Measurements from ENCODE around the gene MFAP5. TPM values are rescaled to one million over a fixed set of nuclear protein-coding genes. Genes with fewer than 3 reads are reported as not detected.
A peak's percentile ranks its signal among the peaks of the same experiment; 100 is the strongest.

MFAP5 gene
- polyA plus RNA-seq, 1 donor (not counting 4 experiments of a cell fraction or from before 2014, with no cell fraction given): 317 TPM

GRCh38 chr12:8698132-8698851 lies 35.7 kb upstream of the MFAP5 start:
- Histone ChIP-seq H3K36me3 (ENCODE audit: control insufficient read depth in 2 of 2, extremely low read depth in 1 of 2, insufficient read depth in 2 of 2, low read length in 2 of 2) (peaks cover 0 to under 1% of the 10 kb centered on the region in 2 experiments), H3K9me1 (ENCODE audit: control insufficient read depth, extremely low read depth, insufficient read depth, low read length) (no peaks in the 10 kb centered on the region), H3K79me2 (ENCODE audit: control insufficient read depth, insufficient read depth, low read length) (peaks cover 48% of the 10 kb centered on the region), H3K4me2 (ENCODE audit: control insufficient read depth, extremely low read depth, insufficient read depth, low read depth, low read length) (peak overlapping the region; percentile 95), H3K27ac (ENCODE audit: control insufficient read depth, insufficient read depth, low read length) (peak overlapping the region; percentile 76), H3K4me1 (ENCODE audit: control insufficient read depth, extremely low read depth, insufficient read depth, low read length) (peaks cover 15% of the 10 kb centered on the region), H3K4me3 (ENCODE audit: control insufficient read depth in 2 of 3, extremely low read depth in 1 of 3, insufficient read depth in 2 of 3, low read depth in 1 of 3, low read length in 3 of 3) (peak overlapping the region; percentile 80 to 94 (median 87)), H3K9ac (ENCODE audit: control insufficient read depth, extremely low read depth, insufficient read depth, low read length) (peak overlapping the region; percentile 88), H3K9me3 (ENCODE audit: control insufficient read depth, low read depth, low read length) (no peaks in the 10 kb centered on the region), H4K20me1 (ENCODE audit: control insufficient read depth, extremely low read depth, insufficient read depth, low read length) (peaks cover 2% of the 10 kb centered on the region), H3K27me3 (ENCODE audit: control insufficient read depth, extremely low read depth, insufficient read depth, low read length) (no peaks in the 10 kb centered on the region), H2AFZ (ENCODE audit: control insufficient read depth, low read length) (peak overlapping the region; percentile 87)
- no peak for TF ChIP-seq EZH2 (IDR thresholded peaks at IDR 0.05; ENCODE audit: low read length)
- TF ChIP-seq CTCF (optimal IDR thresholded peaks at IDR 0.05 in 1 of 3, IDR thresholded peaks at IDR 0.05 in 1 of 3, conservative IDR thresholded peaks at IDR 0.05 in 1 of 3; ENCODE audit: extremely low read depth in 1 of 3, insufficient read depth in 2 of 3, low read length in 3 of 3): no peak
- no peak for DNase-seq (ENCODE audit: low read depth, low spot score)
- dilution Hi-C loops (cut with MboI; ENCODE audit: extremely low pct_ligation_motif_present, low sequenced_read_pairs): no loop called here
- FAIRE-seq: no peak

GRCh38 chr12:8697476-8698131 lies 35.0 kb upstream of the MFAP5 start, which contains the start of gene RIMKLB:
TSS of gene RIMKLB (plus strand) at chr12:8697991. CDS start at chr12:8713867, 15,876 bp downstream.
- dilution Hi-C loops (cut with MboI; ENCODE audit: extremely low pct_ligation_motif_present, low sequenced_read_pairs): no loop called here
- Histone ChIP-seq H3K4me3 (ENCODE audit: control insufficient read depth in 2 of 3, extremely low read depth in 1 of 3, insufficient read depth in 2 of 3, low read depth in 1 of 3, low read length in 3 of 3) (peak within 1 kb of the TSS; percentile 80 to 94 (median 87)), H3K36me3 (ENCODE audit: control insufficient read depth in 2 of 2, extremely low read depth in 1 of 2, insufficient read depth in 2 of 2, low read length in 2 of 2) (no peaks in the 10 kb centered on the region), H3K4me2 (ENCODE audit: control insufficient read depth, extremely low read depth, insufficient read depth, low read depth, low read length) (peak within 1 kb of the TSS; percentile 95), H3K27me3 (ENCODE audit: control insufficient read depth, extremely low read depth, insufficient read depth, low read length) (no peaks in the 10 kb centered on the region), H3K27ac (ENCODE audit: control insufficient read depth, insufficient read depth, low read length) (peak within 1 kb of the TSS; percentile 76), H2AFZ (ENCODE audit: control insufficient read depth, low read length) (peak within 1 kb of the TSS; percentile 87), H3K9me1 (ENCODE audit: control insufficient read depth, extremely low read depth, insufficient read depth, low read length) (no peaks in the 10 kb centered on the region), H3K9me3 (ENCODE audit: control insufficient read depth, low read depth, low read length) (no peaks in the 10 kb centered on the region), H3K79me2 (ENCODE audit: control insufficient read depth, insufficient read depth, low read length) (peaks cover 41% of the 10 kb centered on the region), H3K4me1 (ENCODE audit: control insufficient read depth, extremely low read depth, insufficient read depth, low read length) (peaks cover 19% of the 10 kb centered on the region), H3K9ac (ENCODE audit: control insufficient read depth, extremely low read depth, insufficient read depth, low read length) (peak within 1 kb of the TSS; percentile 88), H4K20me1 (ENCODE audit: control insufficient read depth, extremely low read depth, insufficient read depth, low read length) (peaks cover 1% of the 10 kb centered on the region)
- FAIRE-seq (no peak), DNase-seq (ENCODE audit: low read depth, low spot score) (no peak)
- TF ChIP-seq CTCF (optimal IDR thresholded peaks at IDR 0.05 in 1 of 3, IDR thresholded peaks at IDR 0.05 in 1 of 3, conservative IDR thresholded peaks at IDR 0.05 in 1 of 3; ENCODE audit: extremely low read depth in 1 of 3, insufficient read depth in 2 of 3, low read length in 3 of 3) (no peak), EZH2 (IDR thresholded peaks at IDR 0.05; ENCODE audit: low read length) (no peak)

Measured in keratinocyte (primary cell).